ENCODE measurements around the gene GPANK1. TPM values are rescaled to one million over a fixed set of nuclear protein-coding genes. Genes with fewer than 3 reads are reported as not detected.

GPANK1 gene
- total and polyA plus RNA-seq, 2 of the 13 experiments (the other 11 are each of a cell fraction or from before 2014, with no cell fraction given), result 15.4 to 22.8 TPM

GRCh38 chr6:31658158-31658688 lies 6.6 kb downstream of the GPANK1 start:
- FAIRE-seq, result no peak
- POLR2A ChIA-PET, result interaction anchor here (0.9 to 7.9 kb wide), 14 partner anchors 11 to 207 kb away, joined by 3 to 104 read pairs (median 3); partner anchors contain the start of genes AIF1, HSPA1B, LY6G5B and NEU1
- TF ChIP-seq ZNF224 (CRISPR knock-in tag; IDR thresholded peaks at IDR 0.05) (no peak), ZNF549 (CRISPR knock-in tag; IDR thresholded peaks at IDR 0.05) (no peak), IRF2 (CRISPR knock-in tag; IDR thresholded peaks at IDR 0.05) (no peak), GZF1 (CRISPR knock-in tag; IDR thresholded peaks at IDR 0.05) (0 out of 2 replicates have a peak, but pooled peaks have one; percentile 7), XRCC5 (optimal IDR thresholded peaks at IDR 0.05; ENCODE audit: low read length) (no peak), PTBP1 (IDR thresholded peaks at IDR 0.05; ENCODE audit: low read depth, low read length, poor library complexity, severe bottlenecking) (no peak), MED13 (CRISPR knock-in tag; IDR thresholded peaks at IDR 0.05) (no peak), EZH2 (conservative IDR thresholded peaks at IDR 0.05; ENCODE audit: low read depth, low read length) (no peak), TP53 (CRISPR knock-in tag; conservative IDR thresholded peaks at IDR 0.05) (no peak), POLR2AphosphoS2 (IDR thresholded peaks at IDR 0.05; ENCODE audit: low read depth, low read length) (no peak), ZNF292 (CRISPR knock-in tag; IDR thresholded peaks at IDR 0.05; ENCODE audit: borderline replicate concordance, low read depth) (no peak), GPBP1L1 (CRISPR knock-in tag; IDR thresholded peaks at IDR 0.05) (no peak), ZNF124 (CRISPR knock-in tag; IDR thresholded peaks at IDR 0.05) (no peak), SP1 (IDR thresholded peaks at IDR 0.05) (no peak), SP1 (CRISPR knock-in tag; IDR thresholded peaks at IDR 0.05) (no peak), SSRP1 (CRISPR knock-in tag; IDR thresholded peaks at IDR 0.05) (peak; percentile 45; the same call in 1 of the 2 replicates), SRY (CRISPR knock-in tag; IDR thresholded peaks at IDR 0.05) (0 out of 2 replicates have a peak, but pooled peaks have one; percentile 51), ZNF274 (CRISPR knock-in tag; IDR thresholded peaks at IDR 0.05) (no peak), ZNF670 (CRISPR knock-in tag; IDR thresholded peaks at IDR 0.05; ENCODE audit: borderline replicate concordance) (no peak), HNF4G (IDR thresholded peaks at IDR 0.05; ENCODE audit: borderline replicate concordance, low read depth, low read length) (no peak), HNF4G (CRISPR knock-in tag; IDR thresholded peaks at IDR 0.05; ENCODE audit: borderline replicate concordance, low read depth) (0 out of 2 replicates have a peak, but pooled peaks have one; percentile 23), TSC22D2 (CRISPR knock-in tag; IDR thresholded peaks at IDR 0.05; ENCODE audit: borderline replicate concordance) (no peak), MAFK (conservative IDR thresholded peaks at IDR 0.05 in 1 of 2, IDR thresholded peaks at IDR 0.05 in 1 of 2; ENCODE audit: low read length in 2 of 2) (peak; percentile 83 to 85)

More at GRCh38 chr6:31658158-31658688, 6.6 kb downstream of the GPANK1 start:
- no peak for ATAC-seq
- Histone ChIP-seq H3K9me3 (ENCODE audit: low read length) (no peaks in the 10 kb centered on the region), H3K36me3 (replicated peaks in 1 of 2; ENCODE audit: control insufficient read depth in 1 of 2, insufficient read depth in 2 of 2, low read length in 2 of 2) (peaks cover 10 to 20% of the 10 kb centered on the region in 2 experiments), H3K79me2 (ENCODE audit: insufficient read depth, low read length) (peaks cover 61% of the 10 kb centered on the region), H3K27ac (ENCODE audit: extremely low read length, insufficient read depth, low read length) (peak overlapping the region; percentile 73), H4K20me1 (ENCODE audit: insufficient read depth, low read length) (peaks cover 19% of the 10 kb centered on the region; the same call in 1 of the 2 replicates), H3K9ac (ENCODE audit: insufficient read depth, low read depth, low read length) (peak overlapping the region; percentile 72), H3K4me1 (ENCODE audit: insufficient read depth, low read length) (peaks cover 95% of the 10 kb centered on the region), H3K4me3 (replicated peaks in 1 of 3; ENCODE audit: insufficient read depth in 1 of 3, low read depth in 2 of 3, low read length in 3 of 3) (peak overlapping the region; percentile 56 to 78 (median 72)), H3K27me3 (ENCODE audit: control insufficient read depth in 1 of 2, insufficient read depth in 2 of 2, low read length in 2 of 2) (no peaks in the 10 kb centered on the region; a peak in 2 of 5 replicates), H2AFZ (ENCODE audit: low read length) (no peak overlapping the region), H3K4me2 (ENCODE audit: low read depth, low read length) (peak overlapping the region; percentile 100)
- DNase-seq (ENCODE audit: low spot score), result no peak
- in situ Hi-C loops (cut with HindIII; ENCODE audit: extremely low pct_ligation_motif_present, low pct_unique_long_range_greater_than_20kb), result no loop called here
- intact Hi-C loops (cut with micrococcal nuclease; ENCODE audit: unreplicated experiment), result loop anchor here (10.0 kb wide), 1 partner anchor 113 kb away; the partner anchor contains the start of genes ATP6V1G2, DDX39B and NFKBIL1
- 55% methylated on average over 4 of the region's 4 CpGs for WGBS (ENCODE audit: low lambda C conversion rate)
- no TSS peak for BruUV-seq (replicated peaks)
- CTCF ChIA-PET (ENCODE audit: low intra/inter-chr PET ratio, low total read pairs), result no interaction called here

Measured in HepG2 (cell line).